ENCODE results near the gene NKX1-1.

- no peak for TF ChIP-seq GATA2 (IDR thresholded peaks at IDR 0.05; ENCODE audit: low read depth, low read length)
- TF ChIP-seq GATA3 (IDR thresholded peaks at IDR 0.05; ENCODE audit: low read depth, low read length), result no peak
Measured at GRCh38 chr4:1406394-1406980, at the start of gene NKX1-1.

All from SH-SY5Y (cell line).